A673 (cell line): Measurements from ENCODE around the gene EPAS1.

ENCODE experiments used
- CTCF ChIP-seq: fragments of 300-800, 200-600 bp; sonication (generic); conservative IDR thresholded peaks from 2 replicates; pipeline ENCODE4 v1.5.1; 2017; ENCODE audit warnings: low read depth, mild to moderate bottlenecking, antibody characterized with exemption, low read length, moderate library complexity, mixed read lengths
- EZH2 ChIP-seq: fragments of 200-600 bp; sonication (generic); IDR thresholded peaks from 2 replicates; pipeline ENCODE4 v1.6.1; 2017; ENCODE audit warnings: borderline replicate concordance, low read depth, mild to moderate bottlenecking, mixed read lengths, antibody characterized with exemption, low read length; ENCODE audit not compliant: poor library complexity, severe bottlenecking

DNA sequence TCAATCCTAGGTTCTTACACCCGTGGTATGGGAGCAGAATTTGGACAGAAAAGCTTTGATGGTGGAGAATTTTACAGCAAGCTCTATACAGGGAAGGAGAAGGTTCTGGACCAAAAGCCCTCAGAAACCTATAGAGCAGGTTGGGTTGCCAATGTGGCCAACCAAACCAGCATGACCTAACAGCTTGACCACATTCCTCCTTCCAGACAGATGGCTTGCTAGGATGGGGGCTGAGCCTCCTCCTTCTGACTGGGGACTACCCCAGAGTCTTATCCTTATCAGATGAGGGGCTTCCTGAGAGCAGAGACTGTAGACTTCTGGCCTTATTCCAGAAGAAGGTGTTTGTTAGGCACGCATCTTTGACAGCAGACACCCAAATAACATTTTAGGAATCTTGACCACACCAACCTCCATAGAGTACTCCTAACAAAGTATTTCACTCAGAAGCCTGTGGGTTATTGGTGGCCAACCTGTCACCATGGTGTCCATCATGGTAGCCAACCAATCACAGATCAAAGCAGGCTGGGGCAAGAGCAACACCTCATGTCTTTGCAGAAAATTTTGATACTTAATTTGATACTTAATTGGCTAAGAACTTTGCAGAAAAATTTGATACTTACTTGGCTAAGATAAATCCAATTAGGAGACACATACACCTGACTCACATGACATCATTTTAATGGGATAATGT lies 34.8 kb upstream of the EPAS1 start:
- TF ChIP-seq EZH2, result no peak
- no peak for TF ChIP-seq CTCF
